OCI-LY3 (cell line): ENCODE measurements around the gene FGF19.
"Not testable (repeated sequence)": the region's sequence is repeated elsewhere in the genome, so short reads cannot be mapped to it uniquely, and the experiment has no call there.

Experiments used
- H2AFZ ChIP-seq: fragments of 200-600, 300-600 bp; shearing (Covaris generic); 2 replicates; pipeline ENCODE4 v1.6.0; 2014; ENCODE audit warnings: antibody characterized with exemption, low read depth, low read length
- H3K27ac ChIP-seq: fragments of 200-600, 300-600 bp; sonication (generic); 2 replicates; pipeline ENCODE4 v1.5.1; 2014; ENCODE audit warnings: mild to moderate bottlenecking, low read length, moderate library complexity, mixed read lengths
- H3K27me3 ChIP-seq: fragments of 200-600, 300-600 bp; sonication (generic); 2 replicates; pipeline ENCODE4 v1.6.1; 2014; ENCODE audit warnings: low read depth, low read length, mixed read lengths
- H3K36me3 ChIP-seq: fragments of 200-600, 300-600 bp; sonication (generic); replicated peaks from 2 replicates; pipeline ENCODE3; 2014; ENCODE audit warnings: low read depth, low read length, mixed read lengths
- H3K4me1 ChIP-seq: fragments of 300-600, 200-600 bp; sonication (generic); 2 replicates; pipeline ENCODE4 v1.6.1; 2014; ENCODE audit warnings: low read length, mixed read lengths
- H3K4me2 ChIP-seq: fragments of 200-600, 300-600 bp; sonication (generic); 2 replicates; pipeline ENCODE4 v1.6.1; 2014; ENCODE audit warnings: low read length, mixed read lengths
- H3K4me3 ChIP-seq: fragments of 300-600, 200-600 bp; sonication (generic); 2 replicates; pipeline ENCODE4 v1.5.1; 2014; ENCODE audit warnings: antibody characterized with exemption, mild to moderate bottlenecking, low read length, moderate library complexity
- H3K79me2 ChIP-seq: fragments of 300-600, 200-600 bp; shearing (Covaris generic); 2 replicates; pipeline ENCODE4 v1.6.1; 2014; ENCODE audit warnings: mild to moderate bottlenecking, low read length, mixed read lengths
- H3K9ac ChIP-seq: fragments of 300-600, 200-600 bp; shearing (Covaris generic); 2 replicates; pipeline ENCODE4 v1.6.0; 2014; ENCODE audit warnings: mild to moderate bottlenecking, low read length, moderate library complexity
- H3K9me3 ChIP-seq: fragments of 200-600, 300-600 bp; shearing (Covaris generic); 2 replicates; pipeline ENCODE4 v1.6.1; 2014; ENCODE audit warnings: low read length, mixed read lengths; ENCODE audit not compliant: insufficient read depth
- H4K20me1 ChIP-seq: fragments of 200-600, 300-600 bp; sonication (generic); 2 replicates; pipeline ENCODE4 v1.6.1; 2016; ENCODE audit warnings: low read length, mixed read lengths; ENCODE audit not compliant: insufficient read depth
- CTCF ChIP-seq: fragments of 200-600, 300-600 bp; sonication (generic); IDR thresholded peaks from 2 replicates; pipeline ENCODE4 v1.5.1; 2014; ENCODE audit warnings: antibody characterized with exemption, low read length, low read depth
- EZH2phosphoT487 ChIP-seq: fragments of 200-600 bp; shearing (Covaris generic); IDR thresholded peaks from 2 replicates; pipeline ENCODE4 v1.6.1; 2018; ENCODE audit warnings: antibody characterized with exemption, mixed run types, low read depth

The FGF19 gene

GRCh38 chr11:69698362-69698761 is 5.5 kb downstream of the FGF19 start:
- no peak overlapping the region for H3K4me3 ChIP-seq
- H3K4me1 ChIP-seq = no peaks in the 10 kb centered on the region
- peaks cover 26% of the 10 kb centered on the region for H3K27me3 ChIP-seq
- H3K27ac ChIP-seq = no peak overlapping the region
- H3K36me3 ChIP-seq = no peaks in the 10 kb centered on the region
- H4K20me1 ChIP-seq = no peaks in the 10 kb centered on the region
- TF ChIP-seq CTCF (no peak), EZH2phosphoT487 (no peak)
- H3K79me2 ChIP-seq = no peaks in the 10 kb centered on the region
- H3K9me3 ChIP-seq = no peaks in the 10 kb centered on the region
- H3K4me2 ChIP-seq = no peak overlapping the region
- no peak overlapping the region for H2AFZ ChIP-seq
- H3K9ac ChIP-seq = no peak overlapping the region

- Histone ChIP-seq H3K4me1 (no peaks in the 10 kb centered on the region), H3K4me3 (no peak overlapping the region), H3K4me2 (no peak overlapping the region), H3K79me2 (no peaks in the 10 kb centered on the region), H3K9ac (no peak overlapping the region), H2AFZ (no peak overlapping the region), H3K36me3 (no peaks in the 10 kb centered on the region), H3K9me3 (no peaks in the 10 kb centered on the region), H3K27me3 (peaks cover 26% of the 10 kb centered on the region), H3K27ac (no peak overlapping the region), H4K20me1 (no peaks in the 10 kb centered on the region)
- TF ChIP-seq EZH2phosphoT487 (no peak), CTCF (no peak)
These were observed 6.0 kb downstream of the FGF19 start for GRCh38 chr11:69697861-69698260.

- Histone ChIP-seq H3K9ac (no peak overlapping the region), H3K4me2 (no peak overlapping the region), H3K27ac (no peak overlapping the region)
These were observed 6.4 kb downstream of the FGF19 start for GRCh38 chr11:69697469-69697843.

GRCh38 chr11:69696749-69697468 is 6.9 kb downstream of the FGF19 start:
- no peaks in the 10 kb centered on the region for H3K36me3 ChIP-seq
- no peaks in the 10 kb centered on the region for H3K4me1 ChIP-seq
- no peak for TF ChIP-seq CTCF
- TF ChIP-seq EZH2phosphoT487 = no peak
- H3K9me3 ChIP-seq = no peaks in the 10 kb centered on the region
- H3K27ac ChIP-seq = no peak overlapping the region
- H3K79me2 ChIP-seq = no peaks in the 10 kb centered on the region
- no peak overlapping the region for H3K4me2 ChIP-seq
- no peak overlapping the region for H3K9ac ChIP-seq
- peaks cover 26% of the 10 kb centered on the region for H3K27me3 ChIP-seq
- no peak overlapping the region for H3K4me3 ChIP-seq
- H4K20me1 ChIP-seq = no peaks in the 10 kb centered on the region
- H2AFZ ChIP-seq = no peak overlapping the region

More at GRCh38 chr11:69697469-69697843, 6.4 kb downstream of the FGF19 start:
- no peak overlapping the region for H3K4me3 ChIP-seq
- H3K36me3 ChIP-seq = no peaks in the 10 kb centered on the region
- H3K9me3 ChIP-seq = no peaks in the 10 kb centered on the region
- TF ChIP-seq EZH2phosphoT487 (no peak), CTCF (no peak)
- no peaks in the 10 kb centered on the region for H3K4me1 ChIP-seq
- H4K20me1 ChIP-seq = no peaks in the 10 kb centered on the region
- H3K79me2 ChIP-seq = no peaks in the 10 kb centered on the region
- H3K27me3 ChIP-seq = peaks cover 26% of the 10 kb centered on the region
- no peak overlapping the region for H2AFZ ChIP-seq

- H3K79me2 ChIP-seq, H3K9me3 ChIP-seq, H4K20me1 ChIP-seq, H2AFZ ChIP-seq, H3K4me1 ChIP-seq, H3K4me3 ChIP-seq, H3K9ac ChIP-seq, H3K36me3 ChIP-seq, H3K4me2 ChIP-seq, H3K27ac ChIP-seq: not testable (repeated sequence)
- peaks cover 26% of the 10 kb centered on the region for H3K27me3 ChIP-seq
These were observed 7.8 kb downstream of the FGF19 start for GRCh38 chr11:69695995-69696394.
